Effector CD4-positive, alpha-beta T cell (primary cell): ENCODE measurements around the gene IGF2.

Source experiments
- DNase-seq: peaks from one replicate; pipeline ENCODE4 v3.0.0-alpha.2; 2020

The IGF2 gene

DNA sequence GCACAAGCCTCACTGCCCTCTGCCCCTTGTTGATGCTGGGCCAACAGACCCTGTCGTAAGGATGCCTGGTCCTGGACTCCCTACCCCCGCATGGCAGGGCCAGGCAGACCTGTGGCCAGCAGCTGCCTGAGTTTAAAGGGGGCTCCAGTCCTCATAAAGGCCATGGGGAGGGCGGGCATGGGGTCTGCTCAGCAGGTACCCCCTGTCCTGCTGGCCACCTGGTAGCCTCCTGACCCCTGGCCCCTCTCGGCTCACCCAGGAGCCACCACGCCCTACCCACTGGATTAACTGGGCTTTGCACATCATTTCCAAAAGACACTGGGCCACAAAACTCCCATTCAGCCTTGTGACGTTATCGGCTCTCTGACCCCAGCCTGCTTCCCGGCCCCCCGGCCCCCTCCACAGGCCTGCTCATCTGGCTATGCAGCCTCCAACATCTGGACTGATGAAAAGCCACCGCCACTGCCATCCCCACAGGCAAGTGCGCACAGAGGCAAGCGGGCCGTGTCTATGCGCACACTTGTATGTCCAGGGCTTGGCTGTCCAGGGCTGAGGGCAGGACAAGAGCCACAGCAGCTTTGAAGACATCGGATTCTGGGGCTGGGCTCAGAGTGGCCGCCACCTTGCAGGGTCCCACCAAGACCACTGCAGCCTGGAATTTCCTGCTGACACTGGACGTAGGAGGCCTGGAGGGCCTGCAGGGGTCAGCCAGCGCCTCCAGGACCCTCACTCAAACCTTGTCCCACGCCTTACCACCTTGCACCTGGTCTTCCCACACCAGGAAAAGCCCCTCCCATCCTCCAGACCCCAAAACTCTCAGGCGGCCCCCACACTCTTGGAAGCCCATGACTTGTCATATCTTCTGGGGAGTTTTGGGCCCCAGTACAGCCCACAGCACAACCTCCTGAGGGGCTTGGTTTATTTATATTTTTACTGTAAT is 48.7 kb downstream of the IGF2 start:
- DNase-seq, result no peak

DNA sequence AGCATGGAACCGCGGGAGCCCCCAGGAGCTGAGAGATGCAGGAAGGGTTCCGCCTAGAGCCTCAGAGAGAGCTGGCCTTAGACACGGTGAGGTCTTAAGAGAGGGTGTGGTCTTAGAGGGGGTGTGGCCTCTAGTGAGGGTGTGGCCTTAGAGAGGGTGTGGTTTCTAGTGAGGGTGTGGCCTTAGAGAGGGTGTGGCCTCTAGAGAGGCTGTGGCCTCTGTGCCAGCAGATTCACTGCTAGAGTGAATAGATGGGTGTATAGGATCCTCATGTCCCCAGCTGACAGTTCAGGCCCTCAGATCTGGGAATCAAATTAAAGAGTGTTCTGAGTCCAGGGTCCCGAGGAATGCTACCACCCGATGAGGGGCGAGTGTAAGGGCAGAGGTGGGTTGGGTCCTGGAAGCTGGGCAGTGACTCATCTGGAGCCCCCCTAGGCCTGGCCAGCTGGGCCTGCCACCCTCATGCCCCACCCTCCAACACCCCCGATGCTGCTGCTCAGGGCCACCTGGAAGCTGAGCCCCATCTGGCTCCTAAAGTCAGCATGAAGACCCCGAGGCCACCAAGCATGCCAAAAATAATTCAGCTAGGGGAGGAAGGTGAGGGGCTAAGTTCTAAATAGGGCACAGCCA is 49.5 kb downstream of the IGF2 start:
- no peak for DNase-seq

DNA sequence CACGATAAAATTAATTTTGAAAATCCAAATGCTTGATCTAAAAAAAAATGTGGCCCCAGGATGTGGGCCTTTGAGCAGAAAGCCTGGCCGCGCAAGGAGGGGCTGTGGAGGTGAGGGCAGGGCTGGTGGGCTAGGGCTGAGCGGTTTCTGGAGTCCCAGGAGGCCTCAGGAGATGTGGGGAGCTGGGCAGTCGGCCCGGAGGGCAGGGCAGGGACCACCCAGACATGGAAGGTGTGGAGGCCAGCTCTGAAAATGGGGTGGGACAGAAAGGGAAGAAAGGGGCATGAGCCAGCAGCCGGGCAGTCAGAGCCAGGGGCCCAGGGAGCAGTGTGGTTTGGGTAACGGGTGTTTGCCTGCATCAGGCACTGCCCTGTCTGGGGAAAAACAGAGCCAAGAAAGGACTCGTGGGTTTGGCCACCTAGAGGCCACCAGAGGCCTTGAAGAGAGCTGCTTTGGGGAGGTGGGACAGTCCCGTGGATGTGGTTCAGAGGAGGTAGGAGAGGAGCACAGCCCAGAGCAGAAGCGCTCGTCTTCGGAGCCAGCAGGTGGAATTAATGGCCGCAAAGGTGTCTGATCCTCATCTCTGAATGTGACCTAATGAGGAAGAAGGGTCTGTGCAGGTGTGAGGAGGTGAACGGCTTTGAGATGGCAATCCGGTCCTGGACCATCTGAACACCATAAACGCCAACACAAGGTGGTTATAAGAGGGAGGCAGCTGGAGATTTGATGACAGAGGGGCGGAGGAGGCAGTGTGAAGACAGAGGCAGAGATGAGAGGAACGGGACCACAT is 50.2 kb downstream of the IGF2 start:
- DNase-seq, result no peak

DNA sequence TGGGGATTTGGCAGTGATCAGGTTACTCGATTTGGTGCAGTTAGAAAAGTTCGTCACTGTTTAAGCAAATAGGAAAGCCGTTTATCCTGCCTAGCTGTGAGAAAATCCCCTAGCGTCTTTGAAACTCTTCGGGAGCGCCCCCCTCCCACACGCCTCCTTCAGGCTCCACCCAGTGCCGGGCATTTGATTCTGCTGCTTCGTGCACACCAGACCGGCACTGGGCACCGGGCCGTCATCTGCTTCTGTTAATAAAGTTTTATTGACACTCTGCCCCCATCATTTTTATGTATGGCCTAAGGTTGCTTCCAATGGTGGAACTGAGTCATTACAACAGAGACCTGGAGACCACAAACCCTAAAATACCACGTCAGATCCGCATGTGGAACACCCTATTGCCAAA is 50.9 kb downstream of the IGF2 start:
- DNase-seq, result no peak

DNA sequence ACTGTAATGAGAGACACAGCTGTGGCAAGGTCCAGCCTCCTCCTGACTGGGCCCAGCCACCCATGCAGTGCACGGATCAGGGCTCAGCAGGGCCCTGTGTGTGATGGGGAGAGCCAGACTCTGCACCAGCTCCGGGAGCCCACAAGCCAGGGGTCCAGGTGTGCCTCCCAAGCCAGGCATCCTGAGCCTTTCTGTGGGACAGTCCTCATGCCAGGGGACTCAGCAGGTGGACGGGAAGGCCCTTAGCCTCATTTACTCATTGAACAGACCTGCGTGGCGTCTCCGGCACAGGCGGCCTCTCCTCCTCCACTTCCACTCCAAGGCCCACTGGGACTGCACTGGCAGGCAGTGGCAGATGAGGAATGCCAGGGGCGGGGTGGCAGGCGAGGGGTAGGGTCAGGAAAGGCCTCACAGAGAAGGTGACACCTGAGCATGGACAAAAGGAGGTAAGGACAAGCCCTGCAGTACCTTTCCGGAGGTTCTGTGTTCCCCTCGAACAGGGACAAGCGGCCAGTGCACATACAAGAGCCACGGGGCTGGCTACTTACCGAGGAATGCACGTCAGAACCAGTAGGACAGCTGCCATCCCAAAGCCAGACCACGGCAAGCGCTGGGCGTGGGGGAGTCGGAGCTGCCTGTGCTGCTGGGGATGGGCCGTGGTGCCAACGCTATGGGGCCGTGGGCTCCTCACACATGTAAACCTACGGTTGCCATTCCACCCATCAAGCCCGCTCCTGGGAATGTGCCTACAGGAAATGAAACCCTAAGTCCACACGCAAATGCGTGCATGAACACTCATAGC is 52.7 kb downstream of the IGF2 start:
- DNase-seq, result no peak

DNA sequence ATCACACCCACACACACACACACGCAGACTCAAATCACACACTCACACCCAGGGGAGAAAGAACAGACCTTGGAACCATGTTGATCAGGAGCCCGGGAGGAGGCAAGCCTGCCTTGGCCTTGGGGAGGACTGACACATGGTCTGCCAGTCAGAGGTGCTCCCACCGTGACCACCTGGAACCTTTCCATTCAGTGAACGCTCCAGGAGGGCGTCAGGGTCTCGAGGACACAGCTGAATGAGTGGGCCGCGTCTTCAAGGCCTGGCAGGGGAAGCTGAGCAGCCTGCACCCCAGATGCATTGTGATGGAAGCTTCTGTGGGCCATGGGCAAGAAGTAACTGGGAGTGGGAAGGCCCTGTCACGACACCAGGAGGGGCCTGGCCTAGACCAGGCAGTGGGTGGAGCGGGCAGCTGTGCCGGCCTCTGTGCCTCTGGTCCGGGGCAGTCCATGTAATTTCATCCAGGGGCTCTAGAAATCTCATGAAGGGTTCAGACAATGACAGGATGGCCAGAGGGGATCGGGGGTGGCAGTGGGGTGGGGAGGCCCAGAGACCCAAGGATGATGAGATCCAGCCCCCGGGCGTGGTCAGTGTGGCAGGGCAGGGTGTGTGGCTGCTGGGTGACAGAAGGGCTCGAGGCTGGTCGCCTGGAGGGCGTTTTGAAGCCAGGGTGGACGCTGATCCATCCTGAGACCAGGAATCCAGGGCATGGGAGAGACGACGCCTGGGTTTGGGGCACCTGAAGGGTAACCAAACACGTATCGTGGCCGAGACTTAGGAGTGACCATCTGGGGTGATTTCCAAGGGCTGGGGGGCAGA is 53.7 kb downstream of the IGF2 start:
- DNase-seq, result no peak

DNA sequence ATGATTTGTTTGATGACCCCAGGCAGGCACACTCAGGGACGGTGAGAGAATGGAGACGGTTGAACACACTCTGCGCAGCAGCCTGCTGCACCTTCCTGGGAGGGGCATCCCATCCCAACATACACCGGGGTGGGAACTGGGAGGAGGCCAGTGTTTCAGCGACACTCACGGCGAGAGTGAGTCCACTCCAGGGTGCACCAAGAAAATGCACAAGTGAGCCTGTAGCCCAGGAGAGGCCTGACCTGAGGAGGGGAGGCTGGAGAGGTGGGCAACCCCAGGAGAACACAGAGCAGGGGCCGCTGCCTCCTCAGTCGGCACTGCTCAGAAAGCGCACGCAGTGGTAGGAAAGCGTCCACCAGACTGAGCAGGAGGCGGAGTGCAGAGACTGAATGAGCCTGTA is 54.5 kb downstream of the IGF2 start:
- DNase-seq, result no peak
